ENCODE results near the gene SLC47A1.
"Not testable (repeated sequence)": the region's sequence is repeated elsewhere in the genome, so short reads cannot be mapped to it uniquely, and the experiment has no call there.

Gene SLC47A1

GRCh38 chr17:19551591-19552148 lies 18.0 kb downstream of the SLC47A1 start:
- no peak for DNase-seq (ENCODE audit: low read depth in 2 of 2)

- no peak for DNase-seq (ENCODE audit: low read depth in 2 of 2)
Observed at GRCh38 chr17:19553036-19553435, 19.4 kb downstream of the SLC47A1 start.

GRCh38 chr17:19554393-19554792 lies 20.7 kb downstream of the SLC47A1 start:
- no peak for DNase-seq (ENCODE audit: low read depth in 2 of 2)

GRCh38 chr17:19555746-19556145 lies 22.1 kb downstream of the SLC47A1 start:
- no peak for DNase-seq (ENCODE audit: low read depth in 2 of 2)

GRCh38 chr17:19558946-19559345 lies 25.3 kb downstream of the SLC47A1 start:
- DNase-seq (ENCODE audit: low read depth in 2 of 2), result no peak

- DNase-seq (ENCODE audit: low read depth in 2 of 2), result no peak
Observed at GRCh38 chr17:19561697-19562318, 28.2 kb downstream of the SLC47A1 start.

- DNase-seq (ENCODE audit: low read depth in 2 of 2), result no peak
Observed at GRCh38 chr17:19565817-19566575, 32.3 kb downstream of the SLC47A1 start.

- no peak for DNase-seq (ENCODE audit: low read depth in 2 of 2)
Observed at GRCh38 chr17:19567216-19568015, 33.8 kb downstream of the SLC47A1 start.

GRCh38 chr17:19568016-19568350 lies 34.3 kb downstream of the SLC47A1 start:
- no peak for DNase-seq (ENCODE audit: low read depth in 2 of 2)

GRCh38 chr17:19569785-19570543 lies 36.3 kb downstream of the SLC47A1 start:
- no peak for DNase-seq (ENCODE audit: low read depth in 2 of 2)

- DNase-seq (ENCODE audit: low read depth in 2 of 2), result no peak
Observed at GRCh38 chr17:19570544-19571062, 36.9 kb downstream of the SLC47A1 start.

GRCh38 chr17:19573075-19573474 lies 39.4 kb downstream of the SLC47A1 start:
- DNase-seq (ENCODE audit: low read depth in 2 of 2), result no peak

- no peak for DNase-seq (ENCODE audit: low read depth in 2 of 2)
Observed at GRCh38 chr17:19574956-19575355, 41.3 kb downstream of the SLC47A1 start.

- no peak for DNase-seq (ENCODE audit: low read depth in 2 of 2)
Observed at GRCh38 chr17:19578545-19578944, 44.9 kb downstream of the SLC47A1 start.

GRCh38 chr17:19579192-19579761 lies 45.6 kb downstream of the SLC47A1 start:
- no peak for DNase-seq (ENCODE audit: low read depth in 2 of 2)

GRCh38 chr17:19579867-19580565 lies 46.4 kb downstream of the SLC47A1 start:
- no peak for DNase-seq (ENCODE audit: low read depth in 2 of 2)

- not testable (repeated sequence) for DNase-seq (ENCODE audit: low read depth in 2 of 2)
Observed at GRCh38 chr17:19580566-19580920, 46.9 kb downstream of the SLC47A1 start.

GRCh38 chr17:19582152-19582551 lies 48.5 kb downstream of the SLC47A1 start:
- DNase-seq (ENCODE audit: low read depth in 2 of 2), result not testable (repeated sequence)

- DNase-seq (ENCODE audit: low read depth in 2 of 2), result no peak
Observed at GRCh38 chr17:19583871-19584270, 50.2 kb downstream of the SLC47A1 start.

- no peak for DNase-seq (ENCODE audit: low read depth in 2 of 2)
Observed at GRCh38 chr17:19590451-19590850, 56.8 kb downstream of the SLC47A1 start.

Data from stimulated activated CD4-positive, alpha-beta T cell treated with anti-CD3 and anti-CD28 coated beads, Interleukin-15, amount 100 ng/mL, for 48 hours (primary cell).